Hepatocyte (in vitro differentiated cells): ENCODE data around the gene GDPD4. TPM values are rescaled to one million over a fixed set of nuclear protein-coding genes. Genes with fewer than 3 reads are reported as not detected.

ENCODE experiments used
- DNase-seq: peaks from one replicate; pipeline ENCODE4 v3.0.0-alpha.2; 2016; ENCODE audit warnings: low spot score
- H2AFZ ChIP-seq: fragments of 200-600 bp; sonication (generic); 2 replicates; pipeline ENCODE4 v1.6.0; 2016; ENCODE audit warnings: antibody characterized with exemption, mild to moderate bottlenecking
- H3K27ac ChIP-seq: fragments of 200-600 bp; sonication (generic); 2 replicates; pipeline ENCODE4 v1.5.1; 2016; ENCODE audit warnings: mild to moderate bottlenecking
- H3K27me3 ChIP-seq: fragments of 200-600 bp; sonication (generic); 2 replicates; pipeline ENCODE4 v1.6.1; 2016
- H3K36me3 ChIP-seq: fragments of 200-600 bp; sonication (generic); replicated peaks from 2 replicates; pipeline ENCODE4 v1.5.1; 2016; ENCODE audit warnings: low read depth; ENCODE audit not compliant: insufficient read depth
- H3K4me1 ChIP-seq: fragments of 200-600 bp; sonication (generic); 2 replicates; pipeline ENCODE4 v1.5.1; 2016; ENCODE audit warnings: mild to moderate bottlenecking, moderate library complexity; ENCODE audit not compliant: insufficient read depth
- H3K4me2 ChIP-seq: fragments of 200-600 bp; sonication (generic); 2 replicates; pipeline ENCODE4 v1.6.0; 2016
- H3K4me3 ChIP-seq: fragments of 200-600 bp; sonication (generic); 2 replicates; pipeline ENCODE4 v1.5.1; 2016; ENCODE audit warnings: mild to moderate bottlenecking
- H3K79me2 ChIP-seq: fragments of 200-600 bp; sonication (generic); 2 replicates; pipeline ENCODE4 v1.6.0; 2017; ENCODE audit warnings: mild to moderate bottlenecking
- H3K9me2 ChIP-seq: fragments of 200-600 bp; sonication (generic); replicated peaks from 2 replicates; pipeline ENCODE4 v1.6.0; 2017; ENCODE audit warnings: mild to moderate bottlenecking; ENCODE audit not compliant: insufficient read depth
- H3K9me3 ChIP-seq: fragments of 200-600 bp; sonication (generic); 2 replicates; pipeline ENCODE4 v1.5.1; 2016; ENCODE audit warnings: low read depth, mild to moderate bottlenecking
- H4K20me1 ChIP-seq: fragments of 200-600 bp; sonication (generic); 2 replicates; pipeline ENCODE4 v1.6.0; 2016; ENCODE audit warnings: mild to moderate bottlenecking; ENCODE audit not compliant: insufficient read depth, poor library complexity, severe bottlenecking
- CTCF ChIP-seq: fragments of 200-600 bp; sonication (generic); IDR thresholded peaks from 2 replicates; pipeline ENCODE4 v1.5.1; 2016; ENCODE audit warnings: antibody characterized with exemption, mild to moderate bottlenecking; ENCODE audit not compliant: poor library complexity
- EZH2 ChIP-seq: fragments of 200-600 bp; sonication (generic); IDR thresholded peaks from 2 replicates; pipeline ENCODE4 v1.6.1; 2016; ENCODE audit warnings: antibody characterized with exemption, mild to moderate bottlenecking, borderline replicate concordance
- EZH2phosphoT487 ChIP-seq: fragments of 200-600 bp; sonication (generic); IDR thresholded peaks from one replicate; pipeline ENCODE4 v1.6.1; 2018; ENCODE audit warnings: antibody characterized with exemption, mild to moderate bottlenecking, low read depth, moderate library complexity; ENCODE audit not compliant: unreplicated experiment, severe bottlenecking
- WGBS: methylation state at CpG from one replicate; pipeline ENCODE4 v1.1.6; 2016; ENCODE audit warnings: low lambda C conversion rate; ENCODE audit errors: missing lambda C conversion rate; 5-methylcytosine and 5-hydroxymethylcytosine counted together
- polyA plus RNA-seq: library from polyadenylated mRNA; unstranded; fragments of >200 nt; fragmentation: Nextera tagmentation; extraction: Ambion mirVana; gene quantifications from 2 replicates; pipeline ENCODE4 v1.2.1, GENCODE V29; 2016
- total RNA-seq: library from RNA; depleted of rRNA; stranded (reverse); fragments of >200 nt; gene quantifications from 2 replicates; pipeline ENCODE4 v1.2.3, GENCODE V29; 2014

GDPD4 gene
- total and polyA plus RNA-seq, 2 experiments from 2014 or later: 0.47 to 1.1 TPM

GRCh38 chr11:77203901-77204753 lies 97.4 kb downstream of the GDPD4 start:
- Histone ChIP-seq H3K9me3 (no peaks in the 10 kb centered on the region), H3K79me2 (no peaks in the 10 kb centered on the region), H2AFZ (no peak overlapping the region), H4K20me1 (no peaks in the 10 kb centered on the region), H3K9me2 (no peaks in the 10 kb centered on the region), H3K4me3 (no peak overlapping the region), H3K4me2 (no peak overlapping the region), H3K27ac (no peak overlapping the region), H3K27me3 (no peaks in the 10 kb centered on the region), H3K4me1 (no peaks in the 10 kb centered on the region), H3K36me3 (no peaks in the 10 kb centered on the region)
- no peak for DNase-seq
- 89% methylated on average over 20 of the region's 20 CpGs for WGBS
- TF ChIP-seq CTCF: no peak
- no peak for TF ChIP-seq EZH2phosphoT487
- TF ChIP-seq EZH2: no peak

GRCh38 chr11:77202941-77203900 lies 98.3 kb downstream of the GDPD4 start:
- DNase-seq: no peak
- H3K79me2 ChIP-seq: no peaks in the 10 kb centered on the region
- H3K36me3 ChIP-seq: no peaks in the 10 kb centered on the region
- no peak overlapping the region for H2AFZ ChIP-seq
- H3K4me3 ChIP-seq: no peak overlapping the region
- H3K27me3 ChIP-seq: no peaks in the 10 kb centered on the region
- H3K9me2 ChIP-seq: no peaks in the 10 kb centered on the region
- no peak for TF ChIP-seq EZH2phosphoT487
- no peak for TF ChIP-seq EZH2
- no peak for TF ChIP-seq CTCF
- H3K27ac ChIP-seq: no peak overlapping the region
- H3K4me2 ChIP-seq: no peak overlapping the region
- no peaks in the 10 kb centered on the region for H4K20me1 ChIP-seq
- WGBS: 92% methylated on average over 25 of the region's 25 CpGs
- H3K4me1 ChIP-seq: no peaks in the 10 kb centered on the region
- H3K9me3 ChIP-seq: no peaks in the 10 kb centered on the region

- Histone ChIP-seq H3K36me3 (no peaks in the 10 kb centered on the region), H3K79me2 (no peaks in the 10 kb centered on the region), H3K4me3 (no peak overlapping the region), H3K9me2 (no peaks in the 10 kb centered on the region), H3K9me3 (no peaks in the 10 kb centered on the region), H3K4me1 (no peaks in the 10 kb centered on the region), H4K20me1 (no peaks in the 10 kb centered on the region), H3K27me3 (no peaks in the 10 kb centered on the region), H3K27ac (no peak overlapping the region), H3K4me2 (no peak overlapping the region), H2AFZ (no peak overlapping the region)
- 98% methylated on average over 19 of the region's 23 CpGs for WGBS
- TF ChIP-seq CTCF (no peak), EZH2phosphoT487 (no peak), EZH2 (no peak)
- DNase-seq: no peak
Measured at GRCh38 chr11:77201991-77202841, 99.3 kb downstream of the GDPD4 start.
